Measurements from ENCODE around the gene CCDC85C.
"Not testable (repeated sequence)": the region's sequence is repeated elsewhere in the genome, so short reads cannot be mapped to it uniquely, and the experiment has no call there.

CCDC85C gene

DNA sequence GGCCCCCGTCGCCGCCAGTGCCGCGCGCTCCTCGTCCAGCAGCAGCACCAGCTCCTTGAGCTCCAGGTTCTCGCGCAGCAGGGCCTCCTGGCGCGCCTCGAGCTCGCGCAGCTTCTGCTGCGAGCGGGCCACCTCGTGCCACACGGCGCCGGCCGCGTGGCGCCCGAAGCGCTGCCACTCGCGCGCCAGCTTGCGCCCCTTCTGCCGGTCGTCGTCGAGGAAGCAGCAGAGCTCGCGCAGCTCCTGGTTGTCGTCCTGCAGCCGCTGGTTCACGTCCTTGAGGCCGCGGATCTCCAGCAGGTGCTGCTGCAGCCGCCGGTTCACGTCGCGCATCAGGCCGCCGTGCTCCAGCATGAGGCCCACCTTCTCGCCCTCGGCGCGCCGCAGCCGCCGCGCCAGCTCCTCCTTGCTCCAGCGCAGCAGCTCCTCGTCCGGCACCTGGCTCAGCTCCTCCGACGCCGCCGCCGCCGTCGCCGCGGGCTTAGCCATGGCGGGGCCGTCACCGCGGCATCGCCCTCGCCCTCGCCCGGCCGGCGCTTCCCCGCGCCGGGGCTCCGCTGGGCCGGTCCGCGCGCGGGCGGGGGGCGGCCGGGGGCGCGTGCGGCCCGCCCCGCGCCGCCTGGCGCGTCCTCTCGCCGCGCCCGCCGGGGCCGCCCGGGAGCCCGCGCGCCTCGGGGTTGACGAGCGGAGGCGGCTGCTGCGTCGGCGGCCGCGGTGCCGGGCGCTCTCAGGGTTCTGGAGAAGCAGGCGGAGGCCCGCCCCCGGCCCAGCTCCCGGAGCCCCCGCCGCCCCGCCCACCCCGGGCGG lies at the start of gene CCDC85C:
Gene CCDC85C (minus strand): TSS at position 737 of the 807 bp plus-strand sequence. CDS start 248 bp downstream, at position 489.
- DNase-seq: peak in 5 of 56 donors; percentile 11 to 34 (median 22)

DNA sequence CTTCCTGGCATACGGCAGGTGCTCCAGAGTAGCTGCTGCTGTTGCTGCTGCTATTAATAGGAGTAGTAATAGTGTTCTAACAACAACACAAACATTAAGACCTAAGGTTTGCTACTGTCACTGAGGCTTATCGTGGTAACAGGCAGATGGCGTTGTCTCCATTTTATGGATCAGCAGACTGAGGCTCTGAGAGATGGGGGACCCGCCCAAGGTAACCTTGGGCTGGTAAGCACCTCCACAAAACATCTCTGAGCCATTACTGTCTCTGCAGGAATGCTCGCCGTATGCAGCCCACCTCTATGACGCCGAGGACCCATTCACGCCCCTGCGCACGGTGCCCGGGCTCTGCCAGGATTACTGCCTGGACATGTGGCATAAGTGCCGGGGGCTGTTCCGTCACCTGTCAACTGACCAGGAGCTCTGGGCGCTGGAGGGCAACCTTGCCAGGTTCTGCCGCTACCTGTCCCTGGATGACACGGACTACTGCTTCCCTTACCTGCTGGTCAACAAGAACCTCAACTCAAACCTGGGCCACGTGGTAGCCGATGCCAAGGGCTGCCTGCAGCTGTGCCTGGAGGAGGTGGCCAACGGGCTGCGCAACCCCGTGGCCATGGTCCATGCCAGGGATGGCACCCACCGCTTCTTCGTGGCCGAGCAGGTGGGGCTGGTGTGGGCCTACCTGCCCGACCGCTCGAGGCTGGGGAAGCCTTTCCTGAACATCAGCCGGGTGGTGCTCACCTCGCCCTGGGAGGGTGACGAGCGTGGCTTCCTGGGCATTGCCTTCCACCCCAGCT lies 48.1 kb upstream of the CCDC85C start:
- DNase-seq: no peak

DNA sequence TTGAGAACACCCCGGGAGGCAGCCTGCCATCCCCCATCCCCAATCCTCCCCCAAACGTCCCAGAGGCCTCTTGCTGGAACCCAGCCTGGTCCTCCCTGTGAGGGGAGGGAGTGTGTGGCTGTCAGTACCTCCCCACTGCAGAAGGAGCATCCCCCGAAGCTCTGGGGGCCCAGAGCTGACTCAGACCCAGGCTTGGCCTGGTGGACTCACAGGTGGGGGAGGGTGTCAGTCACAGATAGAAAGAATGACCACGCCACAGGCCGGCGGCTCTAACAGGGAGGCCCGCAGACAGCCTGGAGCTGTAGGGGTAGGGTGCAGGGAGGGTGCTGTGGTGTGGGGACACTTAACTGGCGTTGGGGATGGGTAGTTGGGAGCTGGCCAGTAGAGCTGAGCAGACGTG lies 46.2 kb upstream of the CCDC85C start:
- DNase-seq: no peak

DNA sequence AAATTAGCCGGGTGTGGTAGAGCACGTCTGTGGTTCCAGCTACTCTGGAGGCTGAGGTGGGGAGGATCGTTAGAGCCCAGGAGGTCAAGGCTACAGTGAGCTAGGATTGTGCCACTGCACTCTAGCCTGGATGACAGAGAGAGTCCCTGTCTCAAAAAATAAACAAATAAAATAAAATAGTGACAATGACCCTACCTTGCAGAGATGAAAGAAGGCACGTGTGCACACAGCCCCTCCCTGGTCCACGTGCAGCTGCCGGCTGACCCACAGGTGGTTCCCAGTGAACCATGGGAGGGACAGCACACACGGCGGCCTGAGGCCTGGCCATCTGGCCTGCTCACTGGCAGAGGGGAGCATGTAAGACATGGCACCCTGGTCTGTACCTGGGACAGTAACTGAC lies 45.6 kb upstream of the CCDC85C start:
- DNase-seq: no peak

DNA sequence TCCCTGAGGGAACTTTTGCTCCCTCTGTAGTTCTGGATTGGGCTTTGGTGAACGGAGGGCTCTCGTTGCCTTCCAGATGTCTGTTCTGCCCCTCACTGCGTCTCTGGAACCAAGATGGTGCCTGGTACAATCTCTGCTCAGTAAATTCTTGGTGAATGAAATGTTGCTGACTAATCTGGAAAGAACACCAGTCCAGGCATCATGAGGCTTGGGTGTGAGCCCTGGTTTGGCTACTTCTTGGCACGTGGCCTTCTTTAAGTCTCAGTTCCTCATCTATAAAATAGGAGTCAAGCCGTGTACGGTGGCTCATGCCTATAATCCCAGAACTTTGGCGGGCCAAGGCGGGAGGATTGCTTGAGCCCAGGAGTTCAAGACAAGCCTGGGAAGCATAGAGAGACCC lies 45.2 kb upstream of the CCDC85C start:
- no peak for DNase-seq

DNA sequence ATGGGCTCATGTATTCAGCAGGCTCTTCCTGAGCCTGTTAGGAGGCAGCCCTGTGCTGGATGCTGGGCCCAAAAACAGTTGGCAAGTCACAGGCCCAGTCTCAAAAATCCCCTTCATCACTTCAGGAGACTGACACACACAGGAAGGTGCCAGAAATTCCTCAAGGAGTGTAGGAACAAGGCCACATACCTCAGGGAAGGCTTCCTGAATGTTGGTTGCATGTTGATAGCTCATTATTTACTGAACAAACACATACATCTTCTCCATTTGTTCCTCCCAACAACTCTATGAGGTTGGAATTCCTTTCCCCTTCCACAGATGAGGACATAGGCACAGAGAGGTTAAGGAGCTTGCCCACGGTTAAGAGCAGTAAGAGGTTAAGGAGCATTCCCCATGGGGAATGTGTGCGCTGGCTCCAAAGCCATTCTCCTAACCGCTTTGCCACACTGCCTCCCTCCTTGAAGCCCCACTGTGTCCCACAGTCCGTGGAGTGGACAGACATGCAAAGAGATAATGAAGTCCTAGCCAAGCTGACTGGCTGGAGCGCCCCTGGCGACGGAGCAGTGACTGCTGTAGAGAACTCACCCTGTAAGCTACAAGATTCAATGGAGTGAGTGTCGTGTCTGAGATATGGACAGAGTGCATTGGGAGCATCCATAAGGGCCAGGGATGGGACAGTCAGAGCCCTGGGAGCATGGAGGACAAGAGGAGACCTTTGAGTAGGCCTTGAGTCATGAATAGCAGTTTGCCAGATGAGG lies 44.2 kb upstream of the CCDC85C start:
- no peak for DNase-seq

DNA sequence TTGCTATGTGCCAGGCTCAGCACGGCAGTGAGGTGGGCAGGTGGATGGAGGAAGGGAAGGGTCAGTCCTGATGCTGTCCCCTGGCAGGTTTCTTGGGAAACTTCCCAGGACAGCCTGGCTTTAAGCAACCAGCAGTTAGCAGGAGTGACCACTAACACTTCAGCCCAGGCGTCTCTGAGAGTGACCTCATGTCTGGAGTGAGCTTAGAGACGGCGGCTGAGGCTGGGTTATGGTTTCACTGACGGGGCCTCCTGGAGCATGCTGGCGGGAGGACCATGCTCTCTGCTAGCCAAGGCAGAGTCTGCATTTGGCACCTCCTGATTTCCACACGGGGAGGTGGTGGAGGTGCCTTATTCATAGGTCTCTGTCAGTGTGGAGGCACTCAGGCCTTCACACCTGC lies 43.4 kb upstream of the CCDC85C start:
- DNase-seq: no peak

DNA sequence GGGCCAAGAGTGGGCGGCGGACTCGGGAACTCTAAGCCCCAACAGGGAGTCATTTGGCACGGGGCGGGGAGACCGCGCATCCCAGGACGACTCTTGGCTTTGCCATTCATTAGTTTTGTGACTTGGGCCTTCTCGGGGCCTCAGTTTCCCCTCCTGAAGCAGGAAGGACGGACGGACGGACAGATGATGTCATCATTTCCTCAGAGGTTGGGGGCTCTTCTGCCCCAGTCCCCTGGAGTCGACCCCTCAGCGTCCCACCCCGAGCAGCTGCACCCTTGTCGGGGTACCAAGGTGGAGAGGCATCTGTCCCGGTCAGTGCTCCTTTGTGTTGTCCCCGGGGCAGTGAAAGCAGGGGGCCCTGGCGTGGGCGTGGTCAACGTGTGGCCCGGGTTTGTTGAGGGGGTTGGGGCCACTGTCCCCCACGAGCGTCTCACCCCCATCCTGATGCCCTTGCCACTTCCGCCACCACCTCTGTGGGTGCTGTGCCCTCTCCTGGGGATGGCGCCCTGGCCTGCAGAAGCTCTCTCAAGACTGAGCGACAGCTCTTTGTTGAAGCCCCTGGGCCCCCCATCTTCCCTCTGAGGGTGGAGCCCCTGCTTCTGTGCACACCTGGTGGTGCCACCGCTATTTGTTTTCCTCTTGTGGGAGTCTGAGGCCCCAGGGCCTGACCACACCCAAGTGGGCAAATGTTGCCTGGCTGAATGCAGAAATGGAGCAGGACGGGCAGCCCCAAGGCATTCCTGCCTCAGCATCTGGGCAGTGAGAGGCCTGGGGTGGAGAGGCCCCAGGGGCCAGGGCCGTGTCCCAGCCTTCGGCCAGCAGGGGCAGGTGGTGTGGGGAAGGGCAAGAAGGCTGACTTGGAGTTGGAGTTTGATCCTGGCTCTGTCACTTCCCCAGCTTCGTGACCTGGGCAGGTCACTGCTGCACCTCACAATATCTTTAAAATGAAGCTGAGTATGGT lies 41.8 kb upstream of the CCDC85C start:
- no peak for DNase-seq

DNA sequence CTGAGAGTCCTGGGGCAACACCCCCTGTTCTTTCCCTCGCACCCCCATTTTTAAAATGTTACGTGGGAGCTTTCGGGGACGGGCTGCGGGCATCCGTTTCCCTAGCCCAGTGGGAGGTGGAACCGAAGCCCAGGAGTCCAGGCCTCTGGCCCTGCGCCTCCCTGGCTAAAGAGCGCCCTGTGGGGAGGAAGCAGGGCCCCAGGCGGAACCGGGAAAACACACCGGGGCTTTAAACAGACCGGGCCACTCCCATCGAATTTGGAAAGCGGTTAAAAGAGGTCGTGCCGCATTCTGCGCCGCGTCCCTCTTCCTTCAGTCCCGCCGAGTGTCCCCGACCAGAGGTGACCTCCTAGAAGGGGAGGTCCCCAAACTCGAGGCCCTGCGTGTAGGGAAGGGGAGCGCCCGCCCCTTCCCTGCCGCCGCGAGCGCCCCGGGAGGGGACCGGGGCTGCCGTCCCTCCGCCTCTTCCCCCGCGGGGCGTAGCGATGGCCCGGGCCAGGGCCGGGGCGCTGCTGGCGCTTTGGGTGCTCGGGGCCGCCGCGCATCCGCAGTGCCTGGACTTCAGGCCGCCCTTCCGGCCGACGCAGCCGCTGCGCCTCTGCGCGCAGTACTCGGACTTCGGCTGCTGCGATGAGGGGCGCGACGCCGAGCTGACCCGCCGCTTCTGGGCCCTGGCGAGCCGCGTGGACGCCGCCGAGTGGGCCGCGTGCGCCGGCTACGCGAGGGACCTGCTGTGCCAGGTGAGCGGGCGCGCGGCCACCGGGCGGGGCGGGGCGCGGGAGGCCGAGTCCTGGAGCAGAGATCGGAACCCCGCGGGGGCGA lies 40.9 kb upstream of the CCDC85C start, which contains the start of gene HHIPL1:
Gene HHIPL1 (plus strand): TSS at position 407 of the 822 bp plus-strand sequence. CDS start 79 bp downstream, at position 486.
- peak in 1 of 56 donors; percentile 20 for DNase-seq

DNA sequence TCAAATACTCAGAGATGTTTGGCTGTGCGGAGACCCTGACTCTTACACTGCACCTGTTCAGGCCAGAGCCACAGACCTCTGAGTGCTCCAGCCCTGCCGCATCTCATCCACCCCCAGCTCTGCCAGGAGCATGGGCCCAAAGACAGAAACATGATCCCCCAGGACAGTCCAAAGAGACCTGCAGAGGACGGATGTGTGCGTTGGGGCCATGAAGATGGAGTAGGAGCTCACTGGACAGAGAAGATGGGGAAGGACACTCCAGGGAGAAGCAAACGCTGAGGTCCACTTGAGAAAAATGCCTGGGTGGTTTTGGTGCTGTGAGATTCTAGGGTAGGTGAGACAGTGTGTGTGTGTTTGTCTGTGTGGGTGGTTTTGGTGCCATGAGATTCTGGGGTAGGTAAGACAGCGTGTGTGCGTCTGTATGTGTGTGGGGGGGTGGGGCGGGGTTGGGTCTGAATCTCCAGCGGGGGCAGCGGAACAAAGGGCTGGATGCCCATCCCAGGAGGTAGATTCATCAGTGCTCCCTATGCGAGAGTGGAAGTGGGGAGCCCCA lies 40.1 kb upstream of the CCDC85C start:
- no peak for DNase-seq

DNA sequence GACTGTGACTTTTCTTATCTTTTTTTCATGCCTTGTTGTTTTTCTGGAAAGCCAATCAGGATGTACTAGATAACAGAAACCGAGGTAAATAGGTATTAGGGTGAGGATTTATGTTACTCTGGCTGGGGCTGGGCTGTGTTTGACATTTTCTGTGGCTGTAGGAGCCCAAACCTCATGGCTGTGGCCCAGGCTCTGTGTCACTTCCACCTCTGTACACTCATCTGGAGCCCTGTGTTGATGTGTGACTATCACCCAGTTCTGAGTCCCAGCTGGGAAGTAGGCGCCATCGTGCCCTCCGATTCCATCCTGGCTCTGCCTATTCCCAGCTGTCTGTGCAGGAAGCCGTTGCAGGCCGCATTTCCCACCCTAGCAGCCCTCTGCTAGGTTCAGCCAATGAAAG lies 39.3 kb upstream of the CCDC85C start:
- no peak for DNase-seq

DNA sequence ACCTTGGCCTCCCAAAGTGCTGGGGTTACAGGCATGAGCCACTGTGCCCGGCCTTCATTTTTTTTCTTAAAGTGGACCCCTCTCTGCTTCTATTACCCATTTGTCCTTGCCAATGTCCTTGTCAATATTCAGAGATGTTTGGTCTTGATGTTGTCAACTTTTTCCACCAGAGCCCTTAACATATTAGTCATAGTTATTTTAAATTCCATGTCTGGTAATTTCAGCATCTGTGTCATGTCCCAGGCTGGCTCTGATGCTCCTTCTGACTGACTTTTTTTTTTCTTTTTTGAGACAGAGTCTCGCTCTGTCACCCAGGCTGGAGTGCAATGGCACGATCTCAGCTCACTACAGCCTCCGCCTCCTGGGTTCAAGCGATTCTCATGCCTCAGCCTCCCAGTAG lies 38.8 kb upstream of the CCDC85C start:
- not testable (repeated sequence) for DNase-seq

DNA sequence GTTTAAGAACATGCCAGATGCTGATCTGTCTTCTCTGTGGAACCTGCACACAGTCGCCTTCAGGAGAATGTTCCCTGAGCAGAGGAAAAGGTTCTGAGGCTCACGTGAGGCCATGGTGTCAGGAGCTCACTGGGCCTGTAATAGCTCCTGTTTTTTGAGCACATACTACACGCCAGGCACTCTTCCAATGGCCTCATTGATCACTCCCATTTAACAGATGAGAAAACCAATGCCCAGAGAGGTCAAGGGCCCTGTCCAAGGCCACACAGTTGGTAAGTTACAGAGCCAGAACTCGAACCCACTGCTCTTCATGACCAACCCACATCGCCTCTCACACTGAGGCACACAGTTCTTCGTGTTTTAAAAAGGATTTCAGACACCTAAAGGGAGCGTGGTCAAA lies 33.6 kb upstream of the CCDC85C start:
- no peak for DNase-seq

DNA sequence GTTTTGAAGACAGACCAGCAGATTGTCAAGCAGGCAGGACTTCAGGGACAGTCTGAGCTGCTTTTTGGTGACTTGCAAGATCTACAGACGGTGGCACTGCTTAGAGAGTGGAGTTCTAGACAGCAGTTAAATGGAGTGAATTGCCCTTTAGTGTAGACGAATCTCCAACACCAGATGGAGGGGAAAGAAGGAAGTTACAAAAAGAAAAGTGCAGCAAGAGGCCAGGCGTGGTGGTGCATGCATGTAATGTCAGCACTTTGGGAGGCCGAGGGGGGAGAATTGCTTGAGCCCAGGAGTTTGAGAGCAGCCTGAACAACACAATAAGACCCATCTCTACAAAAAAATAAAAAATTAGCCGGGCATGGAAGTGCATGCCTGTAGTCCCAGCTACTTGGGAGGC lies 32.5 kb upstream of the CCDC85C start:
- no peak for DNase-seq

DNA sequence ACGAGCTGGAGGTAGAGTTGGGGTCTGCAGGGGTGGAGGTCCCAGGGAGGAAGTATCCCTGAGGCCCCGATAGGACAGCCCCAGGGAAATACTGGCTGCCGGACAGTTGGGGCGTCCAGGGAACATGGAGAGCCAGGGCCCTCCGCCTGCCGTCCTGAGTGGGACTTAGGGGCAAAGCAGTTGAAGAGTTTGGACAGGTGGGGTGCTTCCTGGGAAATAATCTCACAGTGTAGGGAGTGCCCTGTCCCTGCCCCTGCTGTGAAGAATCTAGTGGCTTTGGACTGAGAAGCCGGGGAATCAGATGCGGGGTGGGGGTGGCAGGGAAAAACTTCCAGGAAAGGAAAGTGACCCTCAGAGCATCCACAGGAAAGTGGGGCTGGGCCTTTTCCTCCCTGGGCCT lies 31.1 kb upstream of the CCDC85C start:
- no peak for DNase-seq

DNA sequence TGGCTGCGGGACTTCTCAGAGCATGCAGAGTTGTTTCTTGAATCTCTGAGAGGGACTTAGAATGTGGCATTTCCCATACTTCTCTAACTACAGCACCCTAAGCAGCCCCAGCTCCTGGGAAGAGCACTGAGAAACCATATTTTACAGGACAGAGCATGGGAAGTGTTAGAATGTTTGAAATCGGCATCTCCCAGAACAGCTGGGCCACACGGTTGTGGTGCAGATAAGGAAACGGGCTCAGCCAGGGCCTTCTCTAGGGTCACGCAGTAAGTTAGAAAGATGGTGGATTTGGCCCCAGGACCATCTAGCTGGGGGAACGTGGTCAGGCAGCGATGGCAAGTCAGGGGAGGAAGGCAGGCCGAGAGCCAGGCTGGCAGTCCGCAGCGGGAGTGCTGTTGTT lies 30.4 kb upstream of the CCDC85C start:
- DNase-seq: no peak

DNA sequence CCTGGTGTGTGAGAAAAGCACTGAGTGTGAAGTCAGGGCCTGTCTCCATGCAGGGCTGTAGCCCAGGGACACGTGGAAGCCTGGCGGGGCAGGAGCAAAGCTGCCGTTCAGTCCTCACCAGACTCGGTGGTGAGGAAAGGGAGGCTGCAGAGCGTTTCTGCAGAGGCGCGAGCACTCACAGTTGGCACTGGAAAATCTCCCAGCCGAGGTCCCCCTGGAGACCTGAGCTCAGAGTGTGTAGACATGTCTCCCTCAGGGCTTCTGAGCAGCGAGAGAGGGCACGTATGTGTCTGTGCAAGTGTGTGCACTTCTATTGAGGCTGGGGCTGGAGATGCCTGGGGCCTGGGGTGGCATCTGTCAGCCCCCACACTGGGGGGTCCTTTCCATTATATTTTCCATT lies 29.9 kb upstream of the CCDC85C start:
- no peak for DNase-seq

DNA sequence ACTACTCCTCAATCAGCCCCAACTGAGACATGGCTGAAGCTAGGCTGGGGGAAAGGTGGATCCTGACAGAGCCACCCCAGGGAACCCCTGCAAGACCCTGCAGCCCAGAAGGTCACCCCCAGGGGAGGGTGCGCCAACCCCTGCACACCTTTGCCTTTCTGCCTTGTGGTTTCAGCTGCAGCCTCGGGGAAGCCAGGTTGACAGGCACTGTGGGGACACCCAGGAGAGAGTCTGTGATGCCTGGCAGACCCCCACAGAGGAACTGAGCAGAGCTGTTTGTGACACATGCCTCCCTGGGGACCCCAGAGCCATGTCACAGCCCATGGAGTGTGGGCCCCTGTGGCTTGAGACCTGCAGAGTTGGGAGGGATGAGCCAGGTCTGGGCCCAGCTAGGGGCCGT lies 29.1 kb upstream of the CCDC85C start:
- no peak for DNase-seq

DNA sequence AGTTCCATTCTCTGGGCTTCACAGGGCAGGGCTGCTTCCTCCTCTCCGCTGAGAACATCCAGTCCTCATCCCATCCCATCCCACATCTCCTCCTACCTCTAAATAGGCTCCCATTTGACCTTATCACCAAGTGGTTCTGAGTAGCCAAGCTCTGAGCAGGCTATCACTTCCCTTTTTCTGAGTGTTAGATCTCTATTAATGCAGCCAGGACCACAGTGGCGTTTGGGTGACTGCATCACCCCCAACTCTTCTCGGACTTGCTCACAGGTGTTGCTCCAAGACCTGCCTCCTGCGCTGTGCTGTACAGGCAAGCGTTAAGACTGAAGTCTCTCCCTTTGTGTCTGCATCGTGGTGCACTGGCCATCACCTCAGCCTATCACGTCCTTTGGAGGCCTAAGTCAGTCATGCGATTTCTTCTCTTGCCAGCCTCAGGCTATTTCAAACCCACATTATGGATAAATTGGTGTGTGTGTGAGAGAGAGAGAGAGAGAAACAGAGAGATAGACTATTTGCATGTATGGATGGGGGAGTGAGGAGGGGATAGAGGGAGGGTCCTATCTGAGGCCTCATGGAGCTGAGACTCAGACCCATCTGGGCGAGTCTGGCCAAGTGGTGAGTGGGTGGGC lies 28.5 kb upstream of the CCDC85C start:
- DNase-seq: no peak
